Neural progenitor cell (in vitro differentiated cells): Measurements from ENCODE around the gene TGDS. TPM values are rescaled to one million over a fixed set of nuclear protein-coding genes. Genes with fewer than 3 reads are reported as not detected.

Source experiments
- DNase-seq: peaks from one replicate; pipeline ENCODE4 v3.0.0-alpha.2; 2016; ENCODE audit warnings: low spot score
- H2AFZ ChIP-seq: fragments of 200-600 bp; sonication (generic); replicated peaks from 2 replicates; pipeline ENCODE4 v1.6.1; 2016; ENCODE audit warnings: antibody characterized with exemption
- H3F3A ChIP-seq: fragments of 200-600 bp; sonication (generic); 2 replicates; pipeline ENCODE4 v1.6.1; 2016; ENCODE audit warnings: antibody characterized with exemption, low read depth
- H3K27ac ChIP-seq: fragments of 200-600 bp; sonication (generic); 2 replicates; pipeline ENCODE4 v1.5.1; 2016; ENCODE audit warnings: mild to moderate bottlenecking
- H3K27me3 ChIP-seq: fragments of 200-600 bp; sonication (generic); 2 replicates; pipeline ENCODE4 v1.6.1; 2016; ENCODE audit warnings: mild to moderate bottlenecking, moderate library complexity
- H3K36me3 ChIP-seq: fragments of 200-600 bp; sonication (generic); 2 replicates; pipeline ENCODE4 v1.5.1; 2016
- H3K4me1 ChIP-seq: fragments of 200-600 bp; sonication (generic); 2 replicates; pipeline ENCODE4 v1.6.1; 2016; ENCODE audit warnings: mixed run types
- H3K4me2 ChIP-seq: fragments of 200-600 bp; sonication (generic); 2 replicates; pipeline ENCODE4 v1.6.1; 2016
- H3K4me3 ChIP-seq: fragments of 200-600 bp; sonication (generic); 2 replicates; pipeline ENCODE4 v1.5.1; 2016
- H3K79me2 ChIP-seq: fragments of 200-600 bp; sonication (generic); 2 replicates; pipeline ENCODE4 v1.6.1; 2016; ENCODE audit warnings: low read depth
- H3K9ac ChIP-seq: fragments of 200-600 bp; sonication (generic); 2 replicates; pipeline ENCODE4 v1.6.1; 2016
- H3K9me3 ChIP-seq: fragments of 200-600 bp; sonication (generic); 2 replicates; pipeline ENCODE4 v1.5.1; 2016; ENCODE audit warnings: low read depth
- H4K20me1 ChIP-seq: fragments of 200-600 bp; sonication (generic); 2 replicates; pipeline ENCODE4 v1.6.1; 2016; ENCODE audit warnings: low read depth
- H3K27ac Mint-ChIP-seq: 3 replicates; pipeline ENCODE4 v1.8.0; 2021; ENCODE audit warnings: mixed read lengths
- H3K27me3 Mint-ChIP-seq: 2 replicates; pipeline ENCODE4 v1.8.0; 2022; ENCODE audit warnings: low read depth, mild to moderate bottlenecking, inconsistent platforms, moderate library complexity, mixed read lengths; ENCODE audit not compliant: insufficient read depth
- H3K36me3 Mint-ChIP-seq: 3 replicates; pipeline ENCODE4 v1.8.0; 2021; ENCODE audit warnings: mixed read lengths
- H3K4me1 Mint-ChIP-seq: 3 replicates; pipeline ENCODE4 v1.8.0; 2021; ENCODE audit warnings: mixed read lengths
- H3K4me3 Mint-ChIP-seq: 3 replicates; pipeline ENCODE4 v1.8.0; 2021; ENCODE audit warnings: mild to moderate bottlenecking, moderate library complexity, mixed read lengths
- H3K9me3 Mint-ChIP-seq: 3 replicates; pipeline ENCODE4 v1.8.0; 2020; ENCODE audit warnings: mixed read lengths
- EZH2 ChIP-seq: fragments of 200-600 bp; sonication (generic); IDR thresholded peaks from 2 replicates; pipeline ENCODE4 v1.6.1; 2017; ENCODE audit warnings: antibody characterized with exemption, mild to moderate bottlenecking, moderate library complexity
- EZH2phosphoT487 ChIP-seq: fragments of 200-600 bp; sonication (generic); IDR thresholded peaks from 2 replicates; pipeline ENCODE4 v1.6.1; 2017; ENCODE audit warnings: antibody characterized with exemption
- total RNA-seq: library from RNA; depleted of rRNA; stranded (reverse); fragments of >200 nt; gene quantifications from 2 replicates; pipeline ENCODE4 v1.2.3, GENCODE V29; 2015; ENCODE audit warnings: low replicate concordance
- TF ChIP-seq, protein P1 (sequence below): fragments of 200-600 bp; sonication (generic); IDR thresholded peaks from 2 replicates; pipeline ENCODE4 v1.5.1; 2017; ENCODE audit warnings: antibody characterized with exemption, mild to moderate bottlenecking

The TGDS gene
- total RNA-seq, 1 donor from 2014 or later: 41.2 TPM

DNA sequence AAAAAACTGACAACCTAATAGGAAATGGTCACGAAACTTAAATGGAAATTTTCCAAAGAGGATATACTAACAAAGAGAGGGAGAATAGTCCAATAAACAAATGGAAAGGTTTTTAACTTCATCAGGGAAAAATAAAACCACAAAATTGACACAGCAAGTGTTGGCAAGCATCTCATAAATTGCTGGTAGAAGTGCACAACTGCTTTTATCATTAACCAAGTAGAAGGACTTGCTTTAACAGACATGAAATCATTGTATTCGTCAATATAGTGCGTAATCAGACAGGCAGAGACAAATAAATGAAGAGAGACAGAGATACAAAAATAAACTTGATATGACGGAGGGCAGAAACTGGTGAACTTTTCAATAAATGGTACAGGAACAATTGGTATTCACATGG lies 7.4 kb downstream of the TGDS start:
- Mint-ChIP-seq H3K36me3 (peaks cover 29% of the 10 kb centered on the region), H3K27ac (no peak overlapping the region), H3K27me3 (no peaks in the 10 kb centered on the region), H3K4me1 (no peaks in the 10 kb centered on the region), H3K4me3 (no peak overlapping the region), H3K9me3 (peaks cover 5% of the 10 kb centered on the region)
- H3K36me3 ChIP-seq: peaks cover 19% of the 10 kb centered on the region
- peaks cover 14% of the 10 kb centered on the region for H3K79me2 ChIP-seq
- H3K27me3 ChIP-seq: no peaks in the 10 kb centered on the region
- no peak overlapping the region for H3K27ac ChIP-seq
- no peak overlapping the region for H3K9ac ChIP-seq
- no peak overlapping the region for H3K4me3 ChIP-seq
- no peaks in the 10 kb centered on the region for H3K9me3 ChIP-seq
- H3K4me2 ChIP-seq: no peak overlapping the region
- H3F3A ChIP-seq: no peaks in the 10 kb centered on the region
- no peaks in the 10 kb centered on the region for H4K20me1 ChIP-seq
- DNase-seq: no peak
- H3K4me1 ChIP-seq: no peaks in the 10 kb centered on the region
- H2AFZ ChIP-seq: no peak overlapping the region
- TF ChIP-seq EZH2 (no peak), EZH2phosphoT487 (no peak)
- TF ChIP-seq, protein P1, sequence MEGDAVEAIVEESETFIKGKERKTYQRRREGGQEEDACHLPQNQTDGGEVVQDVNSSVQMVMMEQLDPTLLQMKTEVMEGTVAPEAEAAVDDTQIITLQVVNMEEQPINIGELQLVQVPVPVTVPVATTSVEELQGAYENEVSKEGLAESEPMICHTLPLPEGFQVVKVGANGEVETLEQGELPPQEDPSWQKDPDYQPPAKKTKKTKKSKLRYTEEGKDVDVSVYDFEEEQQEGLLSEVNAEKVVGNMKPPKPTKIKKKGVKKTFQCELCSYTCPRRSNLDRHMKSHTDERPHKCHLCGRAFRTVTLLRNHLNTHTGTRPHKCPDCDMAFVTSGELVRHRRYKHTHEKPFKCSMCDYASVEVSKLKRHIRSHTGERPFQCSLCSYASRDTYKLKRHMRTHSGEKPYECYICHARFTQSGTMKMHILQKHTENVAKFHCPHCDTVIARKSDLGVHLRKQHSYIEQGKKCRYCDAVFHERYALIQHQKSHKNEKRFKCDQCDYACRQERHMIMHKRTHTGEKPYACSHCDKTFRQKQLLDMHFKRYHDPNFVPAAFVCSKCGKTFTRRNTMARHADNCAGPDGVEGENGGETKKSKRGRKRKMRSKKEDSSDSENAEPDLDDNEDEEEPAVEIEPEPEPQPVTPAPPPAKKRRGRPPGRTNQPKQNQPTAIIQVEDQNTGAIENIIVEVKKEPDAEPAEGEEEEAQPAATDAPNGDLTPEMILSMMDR: no peak

DNA sequence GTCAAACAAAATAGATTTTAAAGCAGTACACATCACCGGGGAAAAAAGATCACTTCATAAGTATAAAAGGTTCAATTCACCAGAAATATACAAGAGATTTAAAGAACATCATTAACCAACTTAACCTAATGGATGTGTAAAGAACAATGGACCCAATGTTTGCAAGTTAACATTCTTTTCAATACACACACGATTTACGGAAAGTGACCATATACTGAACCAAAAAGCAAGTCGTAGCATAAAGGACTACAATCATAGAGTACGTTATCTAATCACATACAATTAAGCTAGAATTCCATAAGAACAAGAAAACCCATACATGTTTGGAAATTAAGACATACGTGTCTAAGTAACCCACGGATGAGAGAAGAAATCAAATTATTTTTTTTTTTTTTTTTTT lies 9.6 kb downstream of the TGDS start:
- no peak overlapping the region for H3K4me3 ChIP-seq
- no peaks in the 10 kb centered on the region for H3K9me3 ChIP-seq
- no peak for DNase-seq
- H3K4me1 Mint-ChIP-seq: no peaks in the 10 kb centered on the region
- H3K79me2 ChIP-seq: peaks cover 5% of the 10 kb centered on the region
- no peak overlapping the region for H3K27ac Mint-ChIP-seq
- H3K27me3 Mint-ChIP-seq: no peaks in the 10 kb centered on the region
- H3K36me3 Mint-ChIP-seq: peaks cover 43% of the 10 kb centered on the region
- H3K9me3 Mint-ChIP-seq: peaks cover 9% of the 10 kb centered on the region
- no peak overlapping the region for H3K27ac ChIP-seq
- H2AFZ ChIP-seq: no peak overlapping the region
- H3K36me3 ChIP-seq: peaks cover 18% of the 10 kb centered on the region
- TF ChIP-seq, protein P1: no peak
- TF ChIP-seq EZH2phosphoT487 (no peak), EZH2 (no peak)
- no peaks in the 10 kb centered on the region for H4K20me1 ChIP-seq
- H3K27me3 ChIP-seq: no peaks in the 10 kb centered on the region
- no peak overlapping the region for H3K9ac ChIP-seq
- no peaks in the 10 kb centered on the region for H3F3A ChIP-seq
- H3K4me3 Mint-ChIP-seq: no peak overlapping the region
- H3K4me2 ChIP-seq: no peak overlapping the region
- no peaks in the 10 kb centered on the region for H3K4me1 ChIP-seq

DNA sequence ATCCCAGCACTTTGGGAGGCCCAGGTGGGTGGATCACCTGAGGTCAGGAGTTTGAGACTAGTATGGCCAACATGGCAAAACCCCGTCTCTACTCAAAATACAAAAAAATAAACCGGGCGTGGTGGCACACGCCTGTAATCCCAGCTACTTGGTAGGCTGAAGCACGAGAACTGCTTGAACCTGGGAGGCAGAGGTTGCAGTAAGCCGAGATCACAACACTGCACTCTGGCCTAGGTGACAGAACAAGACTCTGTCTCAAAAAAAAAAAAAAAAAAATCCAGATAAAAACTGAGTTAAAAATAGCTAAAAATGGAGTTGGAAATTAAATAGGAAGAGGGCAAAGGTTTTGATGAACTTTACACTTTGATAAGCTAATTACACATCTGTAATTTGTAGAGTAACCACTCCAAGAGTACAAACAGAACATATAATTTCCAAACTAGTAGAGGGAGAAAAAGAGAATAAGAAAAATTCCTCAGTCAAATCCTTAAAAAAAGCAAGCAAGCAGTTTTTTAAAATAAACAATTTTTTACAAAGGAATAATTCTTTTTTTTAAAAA lies 10.3 kb downstream of the TGDS start:
- Histone ChIP-seq H3K9me3 (no peaks in the 10 kb centered on the region), H3K4me2 (no peak overlapping the region), H3K9ac (no peak overlapping the region), H2AFZ (no peak overlapping the region), H4K20me1 (no peaks in the 10 kb centered on the region), H3K27me3 (no peaks in the 10 kb centered on the region), H3K4me3 (no peak overlapping the region), H3K4me1 (no peaks in the 10 kb centered on the region), H3K79me2 (peaks cover 5% of the 10 kb centered on the region), H3K27ac (no peak overlapping the region), H3K36me3 (peaks cover 18% of the 10 kb centered on the region), H3F3A (no peaks in the 10 kb centered on the region)
- Mint-ChIP-seq H3K4me3 (no peak overlapping the region), H3K9me3 (peaks cover 9% of the 10 kb centered on the region), H3K4me1 (no peaks in the 10 kb centered on the region), H3K36me3 (peaks cover 45% of the 10 kb centered on the region), H3K27me3 (no peaks in the 10 kb centered on the region), H3K27ac (no peak overlapping the region)
- TF ChIP-seq EZH2phosphoT487: no peak
- no peak for TF ChIP-seq EZH2
- TF ChIP-seq, protein P1: no peak
- no peak for DNase-seq
